Glomerular endothelial cell (primary cell): Measurements from ENCODE around the gene NXNL1. TPM values are rescaled to one million over a fixed set of nuclear protein-coding genes. Genes with fewer than 3 reads are reported as not detected.

Source experiments
- DNase-seq: peaks from one replicate; pipeline ENCODE4 v3.0.0-alpha.2; 2011; ENCODE audit warnings: low read depth, low spot score; ENCODE audit errors: extremely low read depth
- total RNA-seq: library from RNA; depleted of rRNA; stranded (reverse); fragments of >200 nt; gene quantifications from 2 replicates; pipeline ENCODE4 v1.2.3, GENCODE V29; 2015

NXNL1 gene
- total RNA-seq, 1 donor from 2014 or later = not detected

DNA sequence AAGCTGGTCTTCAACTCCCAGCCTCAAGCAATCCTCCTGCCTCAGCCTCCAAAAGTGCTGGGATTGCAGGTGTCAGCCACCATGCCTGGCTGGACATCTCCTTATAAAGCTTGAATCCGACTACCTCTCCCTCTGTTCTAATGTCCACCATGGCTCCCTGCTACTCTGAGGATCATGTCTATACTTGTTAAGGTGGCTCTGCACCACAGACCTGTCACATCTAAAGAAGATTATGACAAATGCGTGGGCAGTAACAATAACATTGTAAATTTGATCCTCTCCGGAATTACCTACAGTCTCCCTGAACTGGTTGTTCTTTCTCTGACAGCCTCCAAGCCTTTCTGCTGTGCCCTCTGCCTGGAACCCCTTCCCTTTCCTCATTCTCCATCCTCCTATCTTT is 1.8 kb downstream of the NXNL1 start:
- no peak for DNase-seq

- DNase-seq = no peak
Measured at GRCh38 chr19:17457616-17458015, 3.1 kb downstream of the NXNL1 start.

GRCh38 chr19:17456127-17456526 is 4.6 kb downstream of the NXNL1 start:
- no peak for DNase-seq

DNA sequence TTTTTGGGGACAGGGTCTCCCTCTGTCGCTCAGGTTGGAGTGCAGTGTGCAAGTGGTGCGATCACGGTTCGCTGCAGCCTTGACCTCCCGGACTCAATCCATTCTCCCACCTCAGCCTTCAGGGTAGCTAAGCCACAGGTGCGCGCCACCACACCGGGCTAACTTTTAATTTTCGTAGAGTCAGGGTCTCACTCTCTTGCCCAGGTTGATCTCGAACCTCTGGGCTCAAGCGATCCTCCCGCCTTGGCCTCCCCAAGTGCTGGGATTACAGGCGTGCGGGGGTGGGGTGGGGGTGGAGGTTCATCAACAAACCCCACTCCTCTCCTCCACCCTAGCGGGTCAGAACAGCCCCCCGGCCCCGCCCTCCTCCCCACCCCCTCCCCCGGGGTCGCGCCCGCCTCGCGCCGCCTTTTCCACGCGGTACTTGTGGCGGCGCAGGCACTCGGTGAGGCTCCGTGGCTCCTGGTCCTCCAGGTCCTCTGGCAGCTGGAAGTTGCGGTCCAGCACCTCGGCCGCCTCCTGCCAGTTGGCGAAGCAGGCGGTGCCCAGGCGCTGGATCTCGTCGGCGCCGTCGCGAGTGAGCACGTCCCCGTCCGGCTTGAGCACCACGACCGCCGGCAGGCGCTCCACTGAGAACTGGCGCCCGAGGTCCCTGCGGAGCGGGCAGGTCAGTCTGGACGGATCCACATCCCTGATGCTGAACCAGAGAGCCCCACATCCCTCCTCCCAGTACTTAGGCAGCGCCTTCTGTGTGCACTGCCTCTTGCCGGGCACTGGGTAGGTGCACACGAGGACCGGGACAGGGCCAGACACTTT is 5.2 kb downstream of the NXNL1 start:
- DNase-seq = no peak

DNA sequence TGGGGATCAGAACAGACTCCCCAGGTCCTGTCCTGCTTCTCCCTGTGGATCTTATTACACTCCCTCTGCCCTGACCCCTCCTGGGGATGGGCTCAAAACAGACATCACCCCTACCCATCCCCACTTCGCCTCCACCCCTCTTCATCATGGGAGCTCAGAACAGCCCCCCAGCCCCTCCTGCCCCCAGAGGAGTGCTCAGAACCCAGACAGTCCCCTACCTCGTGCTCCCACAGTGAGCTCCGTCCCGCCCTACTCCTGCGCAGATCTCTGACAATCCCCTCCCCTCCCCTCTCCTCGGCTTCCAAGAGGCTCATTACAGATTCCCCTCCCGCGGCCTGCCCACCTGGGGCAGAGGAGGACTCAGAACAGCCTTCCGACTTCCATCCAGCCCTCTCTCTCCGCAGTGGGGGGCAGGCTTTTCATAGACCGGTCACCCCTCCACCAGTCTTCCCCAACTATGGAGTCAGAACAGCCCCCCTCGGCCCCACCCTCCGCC is 6.1 kb downstream of the NXNL1 start:
- DNase-seq = no peak

DNA sequence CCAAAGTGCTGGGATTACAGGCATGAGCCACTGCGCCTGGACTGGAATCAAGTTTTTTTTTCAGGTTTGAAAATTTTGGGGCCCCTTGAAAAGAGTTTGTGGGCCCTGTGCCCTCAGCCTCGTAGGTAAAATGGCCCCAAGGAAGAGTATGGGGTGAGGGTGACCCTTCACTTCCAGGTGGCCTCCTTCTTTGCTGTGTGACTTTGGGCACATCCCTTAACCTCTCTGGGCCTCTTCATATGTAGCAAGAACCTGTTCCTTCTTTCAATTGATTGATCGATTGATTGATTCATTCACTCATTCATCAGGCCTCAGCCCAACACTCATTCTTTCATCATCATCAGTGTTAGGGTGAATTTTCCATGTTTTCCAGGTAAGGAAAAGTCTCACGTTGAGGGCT is 8.9 kb downstream of the NXNL1 start:
- no peak for DNase-seq

- no peak for DNase-seq
Measured at GRCh38 chr19:17450264-17451075, 10.3 kb downstream of the NXNL1 start.

GRCh38 chr19:17448131-17448967 is 12.4 kb downstream of the NXNL1 start, which contains the start of gene TMEM221:
TMEM221 (minus strand) TSS chr19:17448668; CDS start chr19:17448462, 206 bp downstream.
- no peak for DNase-seq

DNA sequence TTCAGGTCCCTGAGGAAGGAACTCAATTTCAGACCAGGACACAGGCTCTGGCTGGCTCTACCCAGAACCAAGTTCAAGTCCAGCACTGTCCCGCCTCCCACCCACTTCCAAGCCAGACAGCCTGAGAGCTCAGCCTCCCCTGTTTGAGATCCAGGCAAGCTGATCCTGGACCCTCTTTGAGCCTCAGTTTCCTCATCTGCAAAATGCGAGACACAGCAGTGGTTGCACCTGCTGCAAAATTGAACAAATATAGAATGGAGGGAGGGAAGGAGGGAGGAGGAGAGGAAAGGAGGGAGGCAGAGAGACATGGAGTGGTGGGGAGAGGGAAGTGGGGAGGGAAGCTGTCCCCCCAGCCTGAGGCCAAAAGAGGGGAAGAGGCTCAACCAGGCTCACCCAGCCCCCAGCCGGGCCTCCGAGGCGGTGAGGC is 13.0 kb downstream of the NXNL1 start:
- DNase-seq = no peak

DNA sequence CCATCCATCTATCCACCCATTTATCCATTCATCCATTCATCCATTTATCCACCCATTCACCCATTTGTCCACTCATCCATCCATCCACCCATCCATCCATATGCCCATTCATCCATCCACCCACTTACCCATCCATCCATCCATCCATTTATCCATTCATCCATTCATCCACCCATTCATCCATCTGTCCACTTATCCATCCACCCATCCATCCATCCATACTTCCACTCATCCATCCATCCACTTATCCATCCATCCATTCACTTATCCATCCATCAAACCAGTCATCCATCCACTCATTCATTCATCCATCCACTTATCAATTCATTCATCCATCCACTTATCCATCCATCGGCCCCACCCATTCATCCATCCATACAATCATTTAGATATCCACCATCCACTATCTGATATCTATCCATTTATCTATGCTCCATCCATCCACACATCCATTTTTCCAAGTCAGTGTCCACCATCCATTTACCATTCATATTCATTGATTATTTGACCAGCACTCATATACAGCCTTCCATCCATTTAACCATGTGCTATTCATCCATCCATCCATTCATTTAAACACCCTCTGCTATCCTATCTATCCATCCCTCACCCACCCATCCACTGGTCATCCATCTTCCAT is 15.1 kb downstream of the NXNL1 start:
- no peak for DNase-seq

- no peak for DNase-seq
Measured at GRCh38 chr19:17441241-17442021, 19.3 kb downstream of the NXNL1 start.

DNA sequence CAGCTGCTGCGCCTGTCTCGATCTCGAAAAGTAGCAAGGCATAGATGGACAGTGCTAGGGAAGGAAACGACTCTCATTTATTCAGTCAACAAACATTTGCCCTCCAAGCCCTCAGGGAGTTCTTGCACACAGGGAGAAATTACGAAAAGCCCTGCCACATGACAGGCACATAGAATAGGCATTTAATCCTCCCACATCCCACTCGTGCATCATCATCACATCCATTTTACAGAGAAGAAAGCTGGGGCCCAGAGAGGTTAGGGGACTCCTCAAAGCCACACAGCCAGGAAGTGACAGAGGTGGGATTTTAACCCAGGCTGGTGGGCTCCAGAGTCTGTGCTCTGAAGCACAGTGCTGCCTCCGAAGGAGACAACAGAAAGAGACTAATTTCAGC is 23.9 kb downstream of the NXNL1 start:
- DNase-seq = no peak

DNA sequence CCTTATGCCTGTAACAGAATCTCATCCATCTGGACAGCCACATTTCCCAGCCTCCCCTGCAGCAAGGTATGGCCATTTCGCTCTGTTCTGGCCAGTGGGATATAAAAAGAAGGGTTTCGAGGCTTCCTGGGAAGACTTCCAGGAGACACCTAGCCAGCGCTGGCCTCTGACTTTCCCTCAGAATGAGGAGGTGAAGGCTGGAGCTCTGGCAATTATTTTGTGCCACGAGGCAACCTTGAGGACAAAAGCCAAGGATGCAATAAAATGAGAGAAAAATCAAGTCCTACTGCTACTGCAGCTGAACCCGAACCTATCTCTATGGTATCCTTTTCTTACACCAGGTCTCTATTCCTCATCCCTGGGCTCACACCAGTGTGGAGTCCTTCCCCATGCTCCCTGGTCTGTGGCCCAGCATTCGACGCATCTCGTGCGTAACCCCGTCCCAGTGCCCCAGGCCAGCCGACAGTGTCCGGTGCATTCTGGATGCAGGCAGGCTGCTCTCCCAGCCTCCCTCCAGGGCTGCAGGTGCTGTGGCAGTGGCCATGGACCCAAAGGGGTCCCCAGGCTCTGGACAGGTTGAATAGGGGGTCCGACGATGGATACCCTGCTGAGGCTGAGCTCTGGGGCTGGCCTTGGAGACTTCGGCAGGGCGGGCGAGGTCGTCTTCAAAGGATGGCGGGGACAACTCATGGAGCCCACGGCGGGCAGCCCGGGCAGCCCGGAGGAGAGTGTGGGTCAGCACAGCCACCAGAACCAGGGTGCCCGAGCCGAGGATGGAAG is 24.4 kb downstream of the NXNL1 start:
- DNase-seq = no peak

DNA sequence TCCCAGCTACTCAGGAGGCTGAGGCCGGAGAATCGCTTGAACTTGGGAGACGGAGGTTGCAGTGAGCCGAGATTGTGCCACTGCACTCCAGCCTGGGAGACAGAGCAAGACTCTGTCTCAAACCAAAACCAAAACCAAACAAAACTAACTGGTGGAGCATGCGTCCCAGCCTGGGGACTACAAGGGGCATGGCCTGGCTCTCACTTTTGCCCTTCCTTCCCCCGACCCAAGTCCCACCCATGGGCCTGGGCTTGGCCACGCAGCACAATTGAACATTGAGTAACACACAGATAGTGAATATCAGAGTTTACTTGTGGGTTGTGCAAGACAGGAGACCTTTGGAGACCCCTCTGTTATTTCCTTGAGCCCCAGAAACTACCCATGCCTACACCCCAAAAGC is 25.5 kb downstream of the NXNL1 start:
- no peak for DNase-seq

DNA sequence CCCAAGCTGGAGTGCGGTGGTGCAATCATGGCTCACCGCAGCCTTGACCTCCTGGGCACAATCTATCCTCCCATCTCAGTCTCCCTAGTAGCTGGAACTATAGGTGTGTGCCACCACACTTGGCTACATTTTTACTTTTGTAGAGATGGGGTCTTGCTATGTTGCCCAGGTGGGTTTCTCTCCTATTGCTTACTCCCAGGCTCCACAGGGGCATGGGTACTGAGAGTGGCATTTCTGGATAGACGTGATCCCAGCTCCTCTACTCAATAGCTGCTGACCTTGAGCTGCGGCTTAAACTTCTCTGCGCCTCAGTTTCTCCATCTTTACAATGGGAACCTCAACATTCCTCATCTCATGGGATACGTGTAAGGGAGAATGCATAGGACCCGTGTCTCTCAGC is 29.3 kb downstream of the NXNL1 start:
- DNase-seq = no peak

GRCh38 chr19:17429641-17430113 is 31.0 kb downstream of the NXNL1 start:
- DNase-seq = no peak

GRCh38 chr19:17424743-17425365 is 35.9 kb downstream of the NXNL1 start:
- DNase-seq = no peak
